GM23338 (cell line): ENCODE measurements around the gene SNX9. TPM values are rescaled to one million over a fixed set of nuclear protein-coding genes. Genes with fewer than 3 reads are reported as not detected.

Experiments used
- ATAC-seq: fragments of 200-7000 bp; cut with Tn5 transposase; 3 replicates; pipeline ENCODE4 v1.9.1; 2020
- DNase-seq: peaks from one replicate; pipeline ENCODE4 v3.0.0-alpha.2; 2015; ENCODE audit warnings: low spot score
- H2AFZ ChIP-seq: fragments of 200-600 bp; sonication (generic); 2 replicates; pipeline ENCODE4 v1.8.0; 2016; ENCODE audit warnings: antibody characterized with exemption, mild to moderate bottlenecking, moderate library complexity
- H3F3A ChIP-seq: fragments of 200-600 bp; sonication (generic); replicated peaks from 2 replicates; pipeline ENCODE4 v1.8.0; 2017; ENCODE audit warnings: antibody characterized with exemption, mixed run types, low read depth
- H3K27ac ChIP-seq: fragments of 200-600 bp; sonication (generic); 2 replicates; pipeline ENCODE4 v1.6.1; 2016; ENCODE audit warnings: low read depth
- H3K27me3 ChIP-seq: fragments of 200-600 bp; sonication (generic); 2 replicates; pipeline ENCODE4 v1.8.0; 2016; ENCODE audit warnings: mild to moderate bottlenecking, mixed run types, moderate library complexity; ENCODE audit not compliant: insufficient read depth
- H3K36me3 ChIP-seq: fragments of 200-600 bp; sonication (generic); 2 replicates; pipeline ENCODE4 v1.8.0; 2016; ENCODE audit warnings: mild to moderate bottlenecking; ENCODE audit not compliant: insufficient read depth
- H3K4me1 ChIP-seq: fragments of 200-600 bp; sonication (generic); 2 replicates; pipeline ENCODE4 v1.8.0; 2016; ENCODE audit warnings: mild to moderate bottlenecking, moderate library complexity; ENCODE audit not compliant: insufficient read depth
- H3K4me2 ChIP-seq: fragments of 200-600 bp; sonication (generic); 2 replicates; pipeline ENCODE4 v1.7.1; 2017; ENCODE audit warnings: mixed run types
- H3K4me3 ChIP-seq: fragments of 200-600 bp; sonication (generic); 2 replicates; pipeline ENCODE4 v1.6.1; 2016; ENCODE audit warnings: mixed run types
- H3K79me2 ChIP-seq: fragments of 200-600 bp; sonication (generic); replicated peaks from 2 replicates; pipeline ENCODE4 v1.8.0; 2017; ENCODE audit warnings: mild to moderate bottlenecking; ENCODE audit not compliant: insufficient read depth
- H3K9me2 ChIP-seq: fragments of 200-600 bp; sonication (generic); 2 replicates; pipeline ENCODE4 v1.8.0; 2017; ENCODE audit not compliant: insufficient read depth
- H4K20me1 ChIP-seq: fragments of 200-600 bp; sonication (generic); replicated peaks from 2 replicates; pipeline ENCODE4 v1.8.0; 2017; ENCODE audit warnings: mild to moderate bottlenecking; ENCODE audit not compliant: insufficient read depth
- H3K27ac Mint-ChIP-seq: 2 replicates; pipeline ENCODE4 v1.8.0; 2020; ENCODE audit warnings: inconsistent platforms, mild to moderate bottlenecking, moderate library complexity, mixed read lengths
- H3K27me3 Mint-ChIP-seq: 3 replicates; pipeline ENCODE4 v1.8.0; 2022; ENCODE audit warnings: low read depth, mild to moderate bottlenecking, moderate library complexity, mixed read lengths, inconsistent platforms; ENCODE audit not compliant: insufficient read depth, poor library complexity
- H3K36me3 Mint-ChIP-seq: 3 replicates; pipeline ENCODE4 v1.8.0; 2021; ENCODE audit warnings: low read depth, mild to moderate bottlenecking, inconsistent platforms, moderate library complexity, mixed read lengths
- H3K4me1 Mint-ChIP-seq: 3 replicates; pipeline ENCODE4 v1.8.0; 2020; ENCODE audit warnings: mild to moderate bottlenecking, inconsistent platforms, mixed read lengths
- H3K4me3 Mint-ChIP-seq: 3 replicates; pipeline ENCODE4 v1.8.0; 2021; ENCODE audit warnings: moderate library complexity, mild to moderate bottlenecking, inconsistent platforms, mixed read lengths
- H3K9me3 Mint-ChIP-seq: 3 replicates; pipeline ENCODE4 v1.8.0; 2020; ENCODE audit warnings: moderate library complexity, mild to moderate bottlenecking, inconsistent platforms, mixed read lengths
- CREB1 ChIP-seq: fragments of 250-450 bp; sonication (Bioruptor Pico); IDR thresholded peaks from 2 replicates; pipeline ENCODE4 v1.5.0; 2020; ENCODE audit warnings: low read depth, mild to moderate bottlenecking, moderate library complexity
- EZH2 ChIP-seq: fragments of 200-600 bp; sonication (generic); IDR thresholded peaks from one replicate; pipeline ENCODE4 v1.8.0; 2017; ENCODE audit warnings: antibody characterized with exemption, mild to moderate bottlenecking, low read depth; ENCODE audit not compliant: unreplicated experiment
- JUNB ChIP-seq: IDR thresholded peaks from one replicate; pipeline ENCODE4 v1.6.1; 2016; ENCODE audit warnings: antibody characterized with exemption; ENCODE audit not compliant: unreplicated experiment
- NANOG ChIP-seq: IDR thresholded peaks from 2 replicates; pipeline ENCODE4 v1.6.1; 2016; ENCODE audit warnings: antibody characterized with exemption, borderline replicate concordance
- POLR2AphosphoS5 ChIP-seq: IDR thresholded peaks from 2 replicates; pipeline ENCODE4 v1.6.1; 2016; ENCODE audit warnings: antibody characterized with exemption, low read depth
- STAT1 ChIP-seq: IDR thresholded peaks from one replicate; pipeline ENCODE4 v1.6.1; 2016; ENCODE audit warnings: antibody characterized with exemption; ENCODE audit not compliant: unreplicated experiment
- ZNF114 ChIP-seq: fragments of 250-450 bp; sonication (Bioruptor Pico); IDR thresholded peaks from 2 replicates; pipeline ENCODE4 v1.5.0; 2020; ENCODE audit warnings: mild to moderate bottlenecking, moderate library complexity
- ZNF331 ChIP-seq: fragments of 250-450 bp; sonication (Bioruptor Pico); IDR thresholded peaks from 2 replicates; pipeline ENCODE4 v1.5.0; 2020; ENCODE audit warnings: low read depth, mild to moderate bottlenecking, moderate library complexity
- polyA plus RNA-seq: library from polyadenylated mRNA; unstranded; fragments of >200 nt; fragmentation: Nextera tagmentation; extraction: Ambion mirVana; gene quantifications from 2 replicates; pipeline ENCODE4 v1.2.1, GENCODE V29; 2016
- total RNA-seq: library from RNA; depleted of rRNA; stranded (reverse); fragments of >200 nt; shearing (Covaris generic); gene quantifications from 2 replicates; pipeline ENCODE4 v1.2.3, GENCODE V29; 2014
- TF ChIP-seq, protein P1 (sequence below), 2 experiments: fragments of 200-600 bp in 1 of 2; sonication (generic) in 1 of 2; conservative IDR thresholded peaks; 2 replicates each; pipeline versions ENCODE4 v1.5.1 to v1.6.1; 2016 to 2017; ENCODE audit warnings: antibody characterized with exemption in 2 of 2, low read depth in 2 of 2, mild to moderate bottlenecking in 2 of 2, moderate library complexity in 1 of 2
- TF ChIP-seq, protein P2 (sequence below): IDR thresholded peaks from one replicate; pipeline ENCODE4 v1.6.1; 2018; ENCODE audit warnings: antibody characterized with exemption; ENCODE audit not compliant: unreplicated experiment
- TF ChIP-seq, protein P3 (sequence below): IDR thresholded peaks from 2 replicates; pipeline ENCODE4 v1.6.1; 2016; ENCODE audit warnings: antibody characterized with exemption
- TF ChIP-seq, protein P4 (sequence below): fragments of 250-450 bp; sonication (Bioruptor Pico); IDR thresholded peaks from 2 replicates; pipeline ENCODE4 v1.5.0; 2020; ENCODE audit warnings: mild to moderate bottlenecking, moderate library complexity

SNX9 gene
- total and polyA plus RNA-seq, 2 experiments from 2014 or later, result 18.4 to 23.3 TPM

DNA sequence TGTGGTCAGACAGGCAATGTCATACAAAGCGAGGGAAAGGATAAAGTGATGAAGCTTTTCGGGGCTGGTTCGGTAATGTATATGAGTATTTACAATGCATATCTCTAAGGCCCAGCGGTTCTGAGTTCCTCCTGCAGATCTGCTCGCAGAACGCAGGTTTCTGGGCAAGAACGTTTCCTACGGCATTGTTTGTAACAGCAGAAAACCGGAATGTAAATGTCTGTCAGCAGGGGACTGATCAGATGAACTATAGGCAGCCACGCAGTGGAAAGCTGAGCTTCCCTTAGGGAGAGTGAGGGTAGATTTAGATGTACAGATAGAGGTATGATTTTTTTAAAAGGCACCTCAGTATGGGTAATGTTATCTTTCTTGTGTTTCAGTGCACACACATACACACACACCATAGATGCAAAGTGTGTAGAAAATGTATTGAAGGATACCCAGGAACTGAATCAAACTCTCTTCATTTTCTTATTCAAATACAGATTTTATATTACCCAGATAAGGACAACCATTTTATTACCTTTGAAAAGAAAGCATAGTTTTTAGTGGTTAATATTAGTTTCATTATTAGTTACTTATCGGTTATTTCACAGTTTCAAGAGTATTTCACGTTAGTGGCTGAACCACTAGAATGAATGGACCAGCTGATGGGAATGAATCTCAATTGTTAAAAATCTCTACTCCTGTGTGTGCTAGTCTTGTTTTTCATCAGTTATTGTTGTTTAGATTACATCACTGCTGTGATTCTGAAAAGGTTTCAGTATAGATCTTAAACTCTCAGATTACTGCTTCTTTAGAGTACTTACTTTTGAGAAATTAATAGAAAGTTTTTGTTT, 56.2 kb downstream of the SNX9 start:
- DNase-seq (peak; percentile 45), ATAC-seq (peak; percentile 87)
- H3K27me3 Mint-ChIP-seq, result peaks cover 6% of the 10 kb centered on the region
- Histone ChIP-seq H3F3A (no peaks in the 10 kb centered on the region), H3K27ac (no peak overlapping the region), H3K79me2 (no peaks in the 10 kb centered on the region), H3K9me2 (peaks cover 3% of the 10 kb centered on the region; the same call in 1 of the 2 replicates), H3K36me3 (peaks cover 5% of the 10 kb centered on the region; the same call in 1 of the 2 replicates), H3K4me3 (no peak overlapping the region), H2AFZ (no peak overlapping the region), H3K27me3 (no peaks in the 10 kb centered on the region), H4K20me1 (no peaks in the 10 kb centered on the region), H3K4me1 (peaks cover 25% of the 10 kb centered on the region), H3K4me2 (peak overlapping the region; percentile 53)
- H3K27ac Mint-ChIP-seq, result peak overlapping the region; percentile 77
- H3K4me1 Mint-ChIP-seq, result peaks cover 40% of the 10 kb centered on the region
- H3K4me3 Mint-ChIP-seq, result peak overlapping the region; percentile 44; the same call in 2 of the 3 replicates
- H3K36me3 Mint-ChIP-seq, result peaks cover 47% of the 10 kb centered on the region
- TF ChIP-seq EZH2 (no peak), JUNB (no peak), CREB1 (CRISPR knock-in tag) (no peak), ZNF114 (CRISPR knock-in tag) (no peak), ZNF331 (CRISPR knock-in tag) (no peak), STAT1 (no peak), POLR2AphosphoS5 (no peak), NANOG (no peak)
- TF ChIP-seq, protein P1, sequence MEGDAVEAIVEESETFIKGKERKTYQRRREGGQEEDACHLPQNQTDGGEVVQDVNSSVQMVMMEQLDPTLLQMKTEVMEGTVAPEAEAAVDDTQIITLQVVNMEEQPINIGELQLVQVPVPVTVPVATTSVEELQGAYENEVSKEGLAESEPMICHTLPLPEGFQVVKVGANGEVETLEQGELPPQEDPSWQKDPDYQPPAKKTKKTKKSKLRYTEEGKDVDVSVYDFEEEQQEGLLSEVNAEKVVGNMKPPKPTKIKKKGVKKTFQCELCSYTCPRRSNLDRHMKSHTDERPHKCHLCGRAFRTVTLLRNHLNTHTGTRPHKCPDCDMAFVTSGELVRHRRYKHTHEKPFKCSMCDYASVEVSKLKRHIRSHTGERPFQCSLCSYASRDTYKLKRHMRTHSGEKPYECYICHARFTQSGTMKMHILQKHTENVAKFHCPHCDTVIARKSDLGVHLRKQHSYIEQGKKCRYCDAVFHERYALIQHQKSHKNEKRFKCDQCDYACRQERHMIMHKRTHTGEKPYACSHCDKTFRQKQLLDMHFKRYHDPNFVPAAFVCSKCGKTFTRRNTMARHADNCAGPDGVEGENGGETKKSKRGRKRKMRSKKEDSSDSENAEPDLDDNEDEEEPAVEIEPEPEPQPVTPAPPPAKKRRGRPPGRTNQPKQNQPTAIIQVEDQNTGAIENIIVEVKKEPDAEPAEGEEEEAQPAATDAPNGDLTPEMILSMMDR (conservative IDR thresholded peaks at IDR 0.05; ENCODE audit: low read depth in 2 of 2), result no peak
- TF ChIP-seq, protein P2, sequence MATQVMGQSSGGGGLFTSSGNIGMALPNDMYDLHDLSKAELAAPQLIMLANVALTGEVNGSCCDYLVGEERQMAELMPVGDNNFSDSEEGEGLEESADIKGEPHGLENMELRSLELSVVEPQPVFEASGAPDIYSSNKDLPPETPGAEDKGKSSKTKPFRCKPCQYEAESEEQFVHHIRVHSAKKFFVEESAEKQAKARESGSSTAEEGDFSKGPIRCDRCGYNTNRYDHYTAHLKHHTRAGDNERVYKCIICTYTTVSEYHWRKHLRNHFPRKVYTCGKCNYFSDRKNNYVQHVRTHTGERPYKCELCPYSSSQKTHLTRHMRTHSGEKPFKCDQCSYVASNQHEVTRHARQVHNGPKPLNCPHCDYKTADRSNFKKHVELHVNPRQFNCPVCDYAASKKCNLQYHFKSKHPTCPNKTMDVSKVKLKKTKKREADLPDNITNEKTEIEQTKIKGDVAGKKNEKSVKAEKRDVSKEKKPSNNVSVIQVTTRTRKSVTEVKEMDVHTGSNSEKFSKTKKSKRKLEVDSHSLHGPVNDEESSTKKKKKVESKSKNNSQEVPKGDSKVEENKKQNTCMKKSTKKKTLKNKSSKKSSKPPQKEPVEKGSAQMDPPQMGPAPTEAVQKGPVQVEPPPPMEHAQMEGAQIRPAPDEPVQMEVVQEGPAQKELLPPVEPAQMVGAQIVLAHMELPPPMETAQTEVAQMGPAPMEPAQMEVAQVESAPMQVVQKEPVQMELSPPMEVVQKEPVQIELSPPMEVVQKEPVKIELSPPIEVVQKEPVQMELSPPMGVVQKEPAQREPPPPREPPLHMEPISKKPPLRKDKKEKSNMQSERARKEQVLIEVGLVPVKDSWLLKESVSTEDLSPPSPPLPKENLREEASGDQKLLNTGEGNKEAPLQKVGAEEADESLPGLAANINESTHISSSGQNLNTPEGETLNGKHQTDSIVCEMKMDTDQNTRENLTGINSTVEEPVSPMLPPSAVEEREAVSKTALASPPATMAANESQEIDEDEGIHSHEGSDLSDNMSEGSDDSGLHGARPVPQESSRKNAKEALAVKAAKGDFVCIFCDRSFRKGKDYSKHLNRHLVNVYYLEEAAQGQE, result no peak
- TF ChIP-seq, protein P3, sequence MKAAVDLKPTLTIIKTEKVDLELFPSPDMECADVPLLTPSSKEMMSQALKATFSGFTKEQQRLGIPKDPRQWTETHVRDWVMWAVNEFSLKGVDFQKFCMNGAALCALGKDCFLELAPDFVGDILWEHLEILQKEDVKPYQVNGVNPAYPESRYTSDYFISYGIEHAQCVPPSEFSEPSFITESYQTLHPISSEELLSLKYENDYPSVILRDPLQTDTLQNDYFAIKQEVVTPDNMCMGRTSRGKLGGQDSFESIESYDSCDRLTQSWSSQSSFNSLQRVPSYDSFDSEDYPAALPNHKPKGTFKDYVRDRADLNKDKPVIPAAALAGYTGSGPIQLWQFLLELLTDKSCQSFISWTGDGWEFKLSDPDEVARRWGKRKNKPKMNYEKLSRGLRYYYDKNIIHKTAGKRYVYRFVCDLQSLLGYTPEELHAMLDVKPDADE, result no peak
- TF ChIP-seq, protein P4, sequence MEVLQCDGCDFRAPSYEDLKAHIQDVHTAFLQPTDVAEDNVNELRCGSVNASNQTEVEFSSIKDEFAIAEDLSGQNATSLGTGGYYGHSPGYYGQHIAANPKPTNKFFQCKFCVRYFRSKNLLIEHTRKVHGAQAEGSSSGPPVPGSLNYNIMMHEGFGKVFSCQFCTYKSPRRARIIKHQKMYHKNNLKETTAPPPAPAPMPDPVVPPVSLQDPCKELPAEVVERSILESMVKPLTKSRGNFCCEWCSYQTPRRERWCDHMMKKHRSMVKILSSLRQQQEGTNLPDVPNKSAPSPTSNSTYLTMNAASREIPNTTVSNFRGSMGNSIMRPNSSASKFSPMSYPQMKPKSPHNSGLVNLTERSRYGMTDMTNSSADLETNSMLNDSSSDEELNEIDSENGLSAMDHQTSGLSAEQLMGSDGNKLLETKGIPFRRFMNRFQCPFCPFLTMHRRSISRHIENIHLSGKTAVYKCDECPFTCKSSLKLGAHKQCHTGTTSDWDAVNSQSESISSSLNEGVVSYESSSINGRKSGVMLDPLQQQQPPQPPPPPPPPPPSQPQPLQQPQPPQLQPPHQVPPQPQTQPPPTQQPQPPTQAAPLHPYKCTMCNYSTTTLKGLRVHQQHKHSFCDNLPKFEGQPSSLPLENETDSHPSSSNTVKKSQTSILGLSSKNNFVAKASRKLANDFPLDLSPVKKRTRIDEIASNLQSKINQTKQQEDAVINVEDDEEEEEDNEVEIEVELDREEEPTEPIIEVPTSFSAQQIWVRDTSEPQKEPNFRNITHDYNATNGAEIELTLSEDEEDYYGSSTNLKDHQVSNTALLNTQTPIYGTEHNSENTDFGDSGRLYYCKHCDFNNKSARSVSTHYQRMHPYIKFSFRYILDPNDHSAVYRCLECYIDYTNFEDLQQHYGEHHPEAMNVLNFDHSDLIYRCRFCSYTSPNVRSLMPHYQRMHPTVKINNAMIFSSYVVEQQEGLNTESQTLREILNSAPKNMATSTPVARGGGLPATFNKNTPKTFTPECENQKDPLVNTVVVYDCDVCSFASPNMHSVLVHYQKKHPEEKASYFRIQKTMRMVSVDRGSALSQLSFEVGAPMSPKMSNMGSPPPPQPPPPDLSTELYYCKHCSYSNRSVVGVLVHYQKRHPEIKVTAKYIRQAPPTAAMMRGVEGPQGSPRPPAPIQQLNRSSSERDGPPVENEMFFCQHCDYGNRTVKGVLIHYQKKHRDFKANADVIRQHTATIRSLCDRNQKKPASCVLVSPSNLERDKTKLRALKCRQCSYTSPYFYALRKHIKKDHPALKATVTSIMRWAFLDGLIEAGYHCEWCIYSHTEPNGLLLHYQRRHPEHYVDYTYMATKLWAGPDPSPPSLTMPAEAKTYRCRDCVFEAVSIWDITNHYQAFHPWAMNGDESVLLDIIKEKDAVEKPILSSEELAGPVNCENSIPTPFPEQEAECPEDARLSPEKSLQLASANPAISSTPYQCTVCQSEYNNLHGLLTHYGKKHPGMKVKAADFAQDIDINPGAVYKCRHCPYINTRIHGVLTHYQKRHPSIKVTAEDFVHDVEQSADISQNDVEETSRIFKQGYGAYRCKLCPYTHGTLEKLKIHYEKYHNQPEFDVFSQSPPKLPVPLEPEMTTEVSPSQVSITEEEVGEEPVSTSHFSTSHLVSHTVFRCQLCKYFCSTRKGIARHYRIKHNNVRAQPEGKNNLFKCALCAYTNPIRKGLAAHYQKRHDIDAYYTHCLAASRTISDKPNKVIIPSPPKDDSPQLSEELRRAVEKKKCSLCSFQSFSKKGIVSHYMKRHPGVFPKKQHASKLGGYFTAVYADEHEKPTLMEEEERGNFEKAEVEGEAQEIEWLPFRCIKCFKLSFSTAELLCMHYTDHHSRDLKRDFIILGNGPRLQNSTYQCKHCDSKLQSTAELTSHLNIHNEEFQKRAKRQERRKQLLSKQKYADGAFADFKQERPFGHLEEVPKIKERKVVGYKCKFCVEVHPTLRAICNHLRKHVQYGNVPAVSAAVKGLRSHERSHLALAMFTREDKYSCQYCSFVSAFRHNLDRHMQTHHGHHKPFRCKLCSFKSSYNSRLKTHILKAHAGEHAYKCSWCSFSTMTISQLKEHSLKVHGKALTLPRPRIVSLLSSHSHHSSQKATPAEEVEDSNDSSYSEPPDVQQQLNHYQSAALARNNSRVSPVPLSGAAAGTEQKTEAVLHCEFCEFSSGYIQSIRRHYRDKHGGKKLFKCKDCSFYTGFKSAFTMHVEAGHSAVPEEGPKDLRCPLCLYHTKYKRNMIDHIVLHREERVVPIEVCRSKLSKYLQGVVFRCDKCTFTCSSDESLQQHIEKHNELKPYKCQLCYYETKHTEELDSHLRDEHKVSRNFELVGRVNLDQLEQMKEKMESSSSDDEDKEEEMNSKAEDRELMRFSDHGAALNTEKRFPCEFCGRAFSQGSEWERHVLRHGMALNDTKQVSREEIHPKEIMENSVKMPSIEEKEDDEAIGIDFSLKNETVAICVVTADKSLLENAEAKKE (CRISPR knock-in tag), result no peak
- H3K9me3 Mint-ChIP-seq, result no peaks in the 10 kb centered on the region
